HEK293 (cell line): ENCODE data around the gene LSM11.

Experiments used
- CTCF ChIP-seq: fragments of 450-650 bp; formaldehyde crosslinking; IDR thresholded peaks from 2 replicates; pipeline ENCODE4 v1.5.1; 2016; ENCODE audit warnings: missing biosample characterization, missing genetic modification characterization
- FEZF1 ChIP-seq: fragments of 450-650 bp; formaldehyde crosslinking; IDR thresholded peaks from 2 replicates; pipeline ENCODE4 v1.5.1; 2016; ENCODE audit warnings: missing biosample characterization, missing genetic modification characterization
- GFI1B ChIP-seq: fragments of 450-650 bp; formaldehyde crosslinking; IDR thresholded peaks from 2 replicates; pipeline ENCODE4 v1.5.1; 2016; ENCODE audit warnings: missing biosample characterization, missing genetic modification characterization
- GLIS1 ChIP-seq: fragments of 450-650 bp; formaldehyde crosslinking; IDR thresholded peaks from 2 replicates; pipeline ENCODE4 v1.5.1; 2016; ENCODE audit warnings: missing biosample characterization, missing genetic modification characterization
- GLIS2 ChIP-seq: fragments of 450-650 bp; formaldehyde crosslinking; IDR thresholded peaks from 2 replicates; pipeline ENCODE4 v1.5.1; 2016; ENCODE audit warnings: missing biosample characterization, missing genetic modification characterization
- IKZF3 ChIP-seq: fragments of 450-650 bp; IDR thresholded peaks from 2 replicates; pipeline ENCODE4 v1.5.0; 2018; ENCODE audit warnings: missing biosample characterization, mild to moderate bottlenecking, missing genetic modification characterization, moderate library complexity
- KLF1 ChIP-seq: fragments of 450-650 bp; formaldehyde crosslinking; IDR thresholded peaks from 2 replicates; pipeline ENCODE4 v1.5.1; 2016; ENCODE audit warnings: missing biosample characterization, missing genetic modification characterization
- KLF16 ChIP-seq: fragments of 450-650 bp; formaldehyde crosslinking; IDR thresholded peaks from 2 replicates; pipeline ENCODE4 v1.5.1; 2017; ENCODE audit warnings: missing biosample characterization, missing genetic modification characterization
- PRDM6 ChIP-seq: fragments of 450-650 bp; formaldehyde crosslinking; IDR thresholded peaks from 2 replicates; pipeline ENCODE4 v1.5.1; 2017; ENCODE audit warnings: missing biosample characterization, missing genetic modification characterization
- SP2 ChIP-seq: fragments of 450-650 bp; formaldehyde crosslinking; IDR thresholded peaks from 2 replicates; pipeline ENCODE4 v1.5.1; 2016; ENCODE audit warnings: missing biosample characterization, missing genetic modification characterization
- SP3 ChIP-seq: fragments of 450-650 bp; formaldehyde crosslinking; IDR thresholded peaks from 2 replicates; pipeline ENCODE4 v1.5.1; 2016; ENCODE audit warnings: missing biosample characterization, missing genetic modification characterization
- ZBTB44 ChIP-seq: fragments of 450-650 bp; IDR thresholded peaks from 2 replicates; pipeline ENCODE4 v1.5.1; 2018; ENCODE audit warnings: missing biosample characterization, mild to moderate bottlenecking, missing genetic modification characterization
- ZFP3 ChIP-seq: fragments of 450-650 bp; formaldehyde crosslinking; IDR thresholded peaks from 2 replicates; pipeline ENCODE4 v1.5.1; 2016; ENCODE audit warnings: low read depth, missing biosample characterization, missing genetic modification characterization
- ZFP37 ChIP-seq: fragments of 450-650 bp; formaldehyde crosslinking; IDR thresholded peaks from 2 replicates; pipeline ENCODE4 v1.5.1; 2016; ENCODE audit warnings: missing biosample characterization, missing genetic modification characterization
- ZIC2 ChIP-seq: fragments of 450-650 bp; formaldehyde crosslinking; IDR thresholded peaks from 2 replicates; pipeline ENCODE4 v1.5.1; 2016; ENCODE audit warnings: missing biosample characterization, missing genetic modification characterization
- ZNF133 ChIP-seq: fragments of 450-650 bp; formaldehyde crosslinking; IDR thresholded peaks from 2 replicates; pipeline ENCODE4 v1.5.1; 2016; ENCODE audit warnings: missing biosample characterization, missing genetic modification characterization
- ZNF146 ChIP-seq: fragments of 450-650 bp; formaldehyde crosslinking; IDR thresholded peaks from 2 replicates; pipeline ENCODE4 v1.5.1; 2016; ENCODE audit warnings: missing biosample characterization, missing genetic modification characterization
- ZNF16 ChIP-seq: fragments of 450-650 bp; formaldehyde crosslinking; IDR thresholded peaks from 2 replicates; pipeline ENCODE4 v1.5.1; 2016; ENCODE audit warnings: low read depth, missing biosample characterization, missing genetic modification characterization
- ZNF223 ChIP-seq: fragments of 450-650 bp; formaldehyde crosslinking; IDR thresholded peaks from 2 replicates; pipeline ENCODE4 v1.5.1; 2016; ENCODE audit warnings: missing biosample characterization, missing genetic modification characterization
- ZNF26 ChIP-seq: fragments of 450-650 bp; formaldehyde crosslinking; IDR thresholded peaks from 2 replicates; pipeline ENCODE4 v1.5.1; 2016; ENCODE audit warnings: missing biosample characterization, missing genetic modification characterization
- ZNF335 ChIP-seq: fragments of 450-650 bp; formaldehyde crosslinking; conservative IDR thresholded peaks from 2 replicates; pipeline ENCODE4 v1.5.1; 2016; ENCODE audit warnings: missing biosample characterization, missing genetic modification characterization
- ZNF391 ChIP-seq: fragments of 450-650 bp; formaldehyde crosslinking; IDR thresholded peaks from 2 replicates; pipeline ENCODE4 v1.5.1; 2016; ENCODE audit warnings: low read depth, missing biosample characterization, missing genetic modification characterization, borderline replicate concordance
- ZNF404 ChIP-seq: fragments of 450-650 bp; formaldehyde crosslinking; IDR thresholded peaks from 2 replicates; pipeline ENCODE4 v1.5.1; 2017; ENCODE audit warnings: missing biosample characterization, missing genetic modification characterization
- ZNF449 ChIP-seq: fragments of 450-650 bp; formaldehyde crosslinking; IDR thresholded peaks from 2 replicates; pipeline ENCODE4 v1.5.1; 2017; ENCODE audit warnings: missing biosample characterization, mild to moderate bottlenecking, missing genetic modification characterization, moderate library complexity
- ZNF529 ChIP-seq: fragments of 450-650 bp; formaldehyde crosslinking; IDR thresholded peaks from 2 replicates; pipeline ENCODE4 v1.5.1; 2017; ENCODE audit warnings: missing genetic modification characterization, missing biosample characterization; ENCODE audit not compliant: insufficient replicate concordance
- ZNF629 ChIP-seq: fragments of 450-650 bp; formaldehyde crosslinking; IDR thresholded peaks from 2 replicates; pipeline ENCODE4 v1.5.1; 2017; ENCODE audit warnings: missing biosample characterization, missing genetic modification characterization
- ZNF692 ChIP-seq: fragments of 450-650 bp; formaldehyde crosslinking; IDR thresholded peaks from 2 replicates; pipeline ENCODE4 v1.5.1; 2016; ENCODE audit warnings: missing biosample characterization, missing genetic modification characterization
- ZNF701 ChIP-seq: fragments of 450-650 bp; formaldehyde crosslinking; IDR thresholded peaks from 2 replicates; pipeline ENCODE4 v1.5.1; 2016; ENCODE audit warnings: missing biosample characterization, missing genetic modification characterization
- ZNF792 ChIP-seq: fragments of 450-650 bp; formaldehyde crosslinking; IDR thresholded peaks from 2 replicates; pipeline ENCODE4 v1.5.1; 2016; ENCODE audit warnings: missing biosample characterization, missing genetic modification characterization
- ZSCAN4 ChIP-seq: fragments of 450-650 bp; formaldehyde crosslinking; IDR thresholded peaks from 2 replicates; pipeline ENCODE4 v1.5.1; 2017; ENCODE audit warnings: missing biosample characterization, missing genetic modification characterization

LSM11 gene

GRCh38 chr5:157731272-157732129, 12.0 kb upstream of the LSM11 start, which contains the start of gene THG1L (continued):
- TF ChIP-seq ZNF16 (tag by site-specific recombination) (no peak), ZFP37 (tag by site-specific recombination) (peak; percentile 93), GFI1B (no peak), ZNF391 (tag by site-specific recombination) (no peak), ZFP3 (tag by site-specific recombination) (no peak), ZNF792 (tag by site-specific recombination) (no peak), ZNF133 (no peak), ZNF26 (tag by site-specific recombination) (no peak), ZSCAN4 (tag by site-specific recombination) (no peak), ZBTB44 (tag by site-specific recombination) (no peak), ZNF146 (no peak), CTCF (tag by site-specific recombination) (no peak), ZNF449 (tag by site-specific recombination) (no peak), SP2 (tag by site-specific recombination) (peak; percentile 78), ZNF404 (no peak), SP3 (tag by site-specific recombination) (peak; percentile 92), ZNF692 (peak; percentile 61; the same call in 1 of the 2 replicates), ZNF629 (tag by site-specific recombination) (peak; percentile 81), PRDM6 (no peak), FEZF1 (tag by site-specific recombination) (no peak), ZNF335 (peak; percentile 98), GLIS1 (tag by site-specific recombination) (no peak), GLIS2 (tag by site-specific recombination) (no peak), KLF1 (tag by site-specific recombination) (peak; percentile 41), KLF16 (no peak), IKZF3 (peak; percentile 80), ZIC2 (no peak), ZNF223 (tag by site-specific recombination) (no peak), ZNF701 (tag by site-specific recombination) (no peak), ZNF529 (tag by site-specific recombination) (no peak)
